Measurements from ENCODE around the gene MLLT6. TPM values are rescaled to one million over a fixed set of nuclear protein-coding genes. Genes with fewer than 3 reads are reported as not detected.

Gene MLLT6
- total RNA-seq, 1 experiment from 2014 or later: 50.6 TPM

- ATAC-seq (no peak), DNase-seq (ENCODE audit: low read depth, low spot score) (no peak)
- ChIA-PET POLR2A (no interaction called here), CTCF (no interaction called here)
- TF ChIP-seq SIN3A (IDR thresholded peaks at IDR 0.05; ENCODE audit: borderline replicate concordance, insufficient read depth, low read depth, low read length) (no peak), CTCF (IDR thresholded peaks at IDR 0.05) (no peak), REST (IDR thresholded peaks at IDR 0.05; ENCODE audit: insufficient read depth in 1 of 2, low read depth in 2 of 2, low read length in 1 of 2) (no peak), TCF7L2 (IDR thresholded peaks at IDR 0.05; ENCODE audit: low read depth, low read length) (no peak), POLR2AphosphoS5 (IDR thresholded peaks at IDR 0.05; ENCODE audit: low read depth, low read length) (no peak)
- Histone ChIP-seq H3K27ac (ENCODE audit: low read length) (no peak overlapping the region), H3K36me3 (ENCODE audit: control insufficient read depth, insufficient read depth, low read length) (no peaks in the 10 kb centered on the region; the same call in 1 of the 2 replicates), H3K4me1 (ENCODE audit: control insufficient read depth, insufficient read depth, low read length) (peaks cover 27% of the 10 kb centered on the region), H3K4me3 (ENCODE audit: low read depth in 2 of 2, low read length in 2 of 2) (no peak overlapping the region), H3K27me3 (ENCODE audit: control insufficient read depth, insufficient read depth, low read length) (no peaks in the 10 kb centered on the region), H3K9me3 (ENCODE audit: control insufficient read depth, insufficient read depth, low read depth, low read length) (no peaks in the 10 kb centered on the region)
- intact Hi-C loops (cut with micrococcal nuclease; ENCODE audit: unreplicated experiment): no loop called here
- in situ Hi-C loops (cut with HindIII; ENCODE audit: low pct_unique_long_range_greater_than_20kb, low sequenced_read_pairs): no loop called here
- BruUV-seq (replicated peaks): no TSS peak
Observed at GRCh38 chr17:38740044-38740443, 35.0 kb downstream of the MLLT6 start.

GRCh38 chr17:38740806-38741205 lies 35.7 kb downstream of the MLLT6 start:
- H3K4me1 ChIP-seq (ENCODE audit: control insufficient read depth, insufficient read depth, low read length): peaks cover 26% of the 10 kb centered on the region
- DNase-seq (ENCODE audit: low read depth, low spot score): no peak
- no peaks in the 10 kb centered on the region for H3K9me3 ChIP-seq (ENCODE audit: control insufficient read depth, insufficient read depth, low read depth, low read length)
- intact Hi-C loops (cut with micrococcal nuclease; ENCODE audit: unreplicated experiment): no loop called here
- H3K27ac ChIP-seq (ENCODE audit: low read length): no peak overlapping the region
- BruUV-seq (replicated peaks): no TSS peak
- CTCF ChIA-PET: no interaction called here
- H3K4me3 ChIP-seq (ENCODE audit: low read depth in 2 of 2, low read length in 2 of 2): no peak overlapping the region
- no peak for TF ChIP-seq REST (IDR thresholded peaks at IDR 0.05; ENCODE audit: insufficient read depth in 1 of 2, low read depth in 2 of 2, low read length in 1 of 2)
- no peak for TF ChIP-seq CTCF (IDR thresholded peaks at IDR 0.05)
- TF ChIP-seq POLR2AphosphoS5 (IDR thresholded peaks at IDR 0.05; ENCODE audit: low read depth, low read length): no peak
- TF ChIP-seq TCF7L2 (IDR thresholded peaks at IDR 0.05; ENCODE audit: low read depth, low read length): no peak
- TF ChIP-seq SIN3A (IDR thresholded peaks at IDR 0.05; ENCODE audit: borderline replicate concordance, insufficient read depth, low read depth, low read length): no peak
- POLR2A ChIA-PET: no interaction called here
- H3K27me3 ChIP-seq (ENCODE audit: control insufficient read depth, insufficient read depth, low read length): no peaks in the 10 kb centered on the region
- ATAC-seq: no peak
- in situ Hi-C loops (cut with HindIII; ENCODE audit: low pct_unique_long_range_greater_than_20kb, low sequenced_read_pairs): no loop called here
- no peaks in the 10 kb centered on the region; the same call in 1 of the 2 replicates for H3K36me3 ChIP-seq (ENCODE audit: control insufficient read depth, insufficient read depth, low read length)

All from Panc1 (cell line).